MG63 (cell line): ENCODE data around the gene ATOX1. TPM values are rescaled to one million over a fixed set of nuclear protein-coding genes. Genes with fewer than 3 reads are reported as not detected.

Source experiments
- DNase-seq: peaks from one replicate; pipeline ENCODE4 v3.0.0-alpha.2; 2020
- H3K27me3 ChIP-seq: fragments of 250-450 bp; sonication (Bioruptor Pico); 2 replicates; pipeline ENCODE4 v1.5.1; 2020; ENCODE audit warnings: mild to moderate bottlenecking, moderate library complexity
- H3K36me3 ChIP-seq: fragments of 250-450 bp; sonication (Bioruptor Pico); 2 replicates; pipeline ENCODE4 v1.5.1; 2020; ENCODE audit warnings: mild to moderate bottlenecking, moderate library complexity
- H3K4me3 ChIP-seq: fragments of 250-450 bp; sonication (Bioruptor Pico); 2 replicates; pipeline ENCODE4 v1.5.1; 2020; ENCODE audit warnings: mild to moderate bottlenecking, moderate library complexity
- H3K9me3 ChIP-seq: fragments of 250-450 bp; sonication (Bioruptor Pico); 2 replicates; pipeline ENCODE4 v1.5.1; 2020; ENCODE audit warnings: mild to moderate bottlenecking, moderate library complexity
- total RNA-seq: library from RNA; depleted of rRNA; stranded (reverse); fragments of >200 nt; shearing (Covaris generic); gene quantifications from 2 replicates; pipeline ENCODE4 v1.2.3, GENCODE V29; 2014; ENCODE audit warnings: low replicate concordance

Gene ATOX1
- total RNA-seq, 1 experiment from 2014 or later: 138 TPM

GRCh38 chr5:151772846-151773561 lies 14.6 kb upstream of the ATOX1 start:
- Histone ChIP-seq H3K4me3 (peak overlapping the region; percentile 92), H3K27me3 (no peaks in the 10 kb centered on the region), H3K9me3 (no peaks in the 10 kb centered on the region), H3K36me3 (peaks cover 49% of the 10 kb centered on the region)
- DNase-seq: no peak

GRCh38 chr5:151772029-151772845 lies 13.8 kb upstream of the ATOX1 start:
- peak; percentile 50 for DNase-seq

GRCh38 chr5:151771259-151772028 lies 13.0 kb upstream of the ATOX1 start, which contains the start of gene G3BP1:
Gene G3BP1 (plus strand): TSS chr5:151771954. CDS start chr5:151786621, 14,667 bp downstream.
- no peaks in the 10 kb centered on the region for H3K27me3 ChIP-seq
- H3K9me3 ChIP-seq: no peaks in the 10 kb centered on the region
- peak; percentile 100 for DNase-seq
- H3K4me3 ChIP-seq: peak within 1 kb of the TSS; percentile 92
- H3K36me3 ChIP-seq: peaks cover 37% of the 10 kb centered on the region

More at GRCh38 chr5:151772029-151772845, 13.8 kb upstream of the ATOX1 start:
- H3K4me3 ChIP-seq: peak overlapping the region; percentile 92
- H3K36me3 ChIP-seq: peaks cover 42% of the 10 kb centered on the region
- no peaks in the 10 kb centered on the region for H3K27me3 ChIP-seq
- no peaks in the 10 kb centered on the region for H3K9me3 ChIP-seq

- no peaks in the 10 kb centered on the region for H3K27me3 ChIP-seq
- peak; percentile 91 for DNase-seq
- peak overlapping the region; percentile 59 for H3K4me3 ChIP-seq
- peaks cover 28% of the 10 kb centered on the region for H3K36me3 ChIP-seq
- H3K9me3 ChIP-seq: no peaks in the 10 kb centered on the region
Measured at GRCh38 chr5:151770383-151771258, 12.2 kb upstream of the ATOX1 start.

GRCh38 chr5:151766975-151767374 lies 8.5 kb upstream of the ATOX1 start:
- no peak for DNase-seq
- Histone ChIP-seq H3K27me3 (no peaks in the 10 kb centered on the region), H3K4me3 (no peak overlapping the region), H3K36me3 (no peaks in the 10 kb centered on the region), H3K9me3 (no peaks in the 10 kb centered on the region)

GRCh38 chr5:151764801-151765200 lies 6.4 kb upstream of the ATOX1 start:
- H3K9me3 ChIP-seq: no peaks in the 10 kb centered on the region
- H3K4me3 ChIP-seq: no peak overlapping the region
- no peaks in the 10 kb centered on the region for H3K36me3 ChIP-seq
- H3K27me3 ChIP-seq: no peaks in the 10 kb centered on the region
- no peak for DNase-seq

GRCh38 chr5:151758141-151758429 lies 346 bp downstream of the ATOX1 start:
- Histone ChIP-seq H3K9me3 (no peaks in the 10 kb centered on the region), H3K27me3 (no peaks in the 10 kb centered on the region), H3K36me3 (peaks cover 22% of the 10 kb centered on the region), H3K4me3 (peak overlapping the region; percentile 96)
- DNase-seq: no peak

GRCh38 chr5:151757233-151758140 lies 944 bp downstream of the ATOX1 start:
- Histone ChIP-seq H3K27me3 (no peaks in the 10 kb centered on the region), H3K4me3 (peak overlapping the region; percentile 96)
- DNase-seq: peak; percentile 26

GRCh38 chr5:151755383-151755782 lies 3.0 kb downstream of the ATOX1 start:
- Histone ChIP-seq H3K9me3 (no peaks in the 10 kb centered on the region), H3K36me3 (peaks cover 40% of the 10 kb centered on the region), H3K4me3 (no peak overlapping the region), H3K27me3 (no peaks in the 10 kb centered on the region)
- no peak for DNase-seq

More at GRCh38 chr5:151757233-151758140, 944 bp downstream of the ATOX1 start:
- Histone ChIP-seq H3K36me3 (peaks cover 28% of the 10 kb centered on the region), H3K9me3 (no peaks in the 10 kb centered on the region)

- Histone ChIP-seq H3K4me3 (no peak overlapping the region), H3K36me3 (peaks cover 55% of the 10 kb centered on the region), H3K9me3 (no peaks in the 10 kb centered on the region), H3K27me3 (no peaks in the 10 kb centered on the region)
- no peak for DNase-seq
Measured at GRCh38 chr5:151751593-151751992, 6.8 kb downstream of the ATOX1 start.

- peak; percentile 44 for DNase-seq
- H3K4me3 ChIP-seq: no peak overlapping the region
- H3K36me3 ChIP-seq: peaks cover 58% of the 10 kb centered on the region
- no peaks in the 10 kb centered on the region for H3K9me3 ChIP-seq
- H3K27me3 ChIP-seq: no peaks in the 10 kb centered on the region
Measured at GRCh38 chr5:151751091-151751490, 7.3 kb downstream of the ATOX1 start.

GRCh38 chr5:151750121-151750520 lies 8.3 kb downstream of the ATOX1 start:
- DNase-seq: no peak
- Histone ChIP-seq H3K36me3 (peaks cover 60% of the 10 kb centered on the region), H3K9me3 (no peaks in the 10 kb centered on the region), H3K4me3 (no peak overlapping the region), H3K27me3 (no peaks in the 10 kb centered on the region)

- H3K9me3 ChIP-seq: no peaks in the 10 kb centered on the region
Measured at GRCh38 chr5:151745071-151745705, 13.2 kb downstream of the ATOX1 start.

GRCh38 chr5:151743530-151743929 lies 14.9 kb downstream of the ATOX1 start:
- Histone ChIP-seq H3K27me3 (no peaks in the 10 kb centered on the region), H3K36me3 (peaks cover 48% of the 10 kb centered on the region), H3K4me3 (no peak overlapping the region), H3K9me3 (no peaks in the 10 kb centered on the region)
- no peak for DNase-seq

More at GRCh38 chr5:151745071-151745705, 13.2 kb downstream of the ATOX1 start:
- Histone ChIP-seq H3K27me3 (no peaks in the 10 kb centered on the region), H3K36me3 (peaks cover 59% of the 10 kb centered on the region), H3K4me3 (no peak overlapping the region)
- peak; percentile 99 for DNase-seq

- DNase-seq: peak; percentile 71
- Histone ChIP-seq H3K9me3 (no peaks in the 10 kb centered on the region), H3K36me3 (peaks cover 44% of the 10 kb centered on the region)
Measured at GRCh38 chr5:151742870-151743294, 15.5 kb downstream of the ATOX1 start.

More at GRCh38 chr5:151742870-151743294, 15.5 kb downstream of the ATOX1 start:
- H3K27me3 ChIP-seq: no peaks in the 10 kb centered on the region
- no peak overlapping the region for H3K4me3 ChIP-seq
